Stimulated activated naive B cell treated with anti-CD40 and anti-IgM and Interleukin-4, amounts not matched to agents 10 μg/mL and 1 μg/mL and 100 μg/mL, for 72 hours (primary cell): ENCODE measurements around the gene INHBA.

ENCODE experiments used
- ATAC-seq, 2 donors: fragments of 150-1000 bp; cut with Tn5 transposase; replicated peaks; 2 replicates each; pipeline ENCODE4 v1.10.0; 2021; ENCODE audit warnings: moderate library complexity in 1 of 2
- DNase-seq: peaks from one replicate; pipeline ENCODE4 v3.0.0; 2021
- H3K27ac Mint-ChIP-seq: one replicate; pipeline ENCODE4 v1.8.0; 2022; ENCODE audit warnings: mild to moderate bottlenecking, mixed read lengths
- H3K27me3 Mint-ChIP-seq, 2 donors: one replicate each; pipeline ENCODE4 v1.8.0; 2022; ENCODE audit warnings: mixed read lengths in 2 of 2
- H3K36me3 Mint-ChIP-seq, 2 donors: one replicate each; pipeline ENCODE4 v1.8.0; 2022; ENCODE audit warnings: mixed read lengths in 2 of 2, mild to moderate bottlenecking in 1 of 2
- H3K4me1 Mint-ChIP-seq, 2 donors: one replicate each; pipeline ENCODE4 v1.8.0; 2022; ENCODE audit warnings: mixed read lengths in 2 of 2, mild to moderate bottlenecking in 1 of 2
- H3K4me3 Mint-ChIP-seq, 2 donors: one replicate each; pipeline ENCODE4 v1.8.0; 2022; ENCODE audit warnings: mild to moderate bottlenecking in 2 of 2, mixed read lengths in 2 of 2, moderate library complexity in 1 of 2
- H3K9me3 Mint-ChIP-seq, 2 donors: one replicate each; pipeline ENCODE4 v1.8.0; 2022; ENCODE audit warnings: mixed read lengths in 2 of 2, mild to moderate bottlenecking in 1 of 2

Gene INHBA

GRCh38 chr7:41730668-41731067 is 27.8 kb upstream of the INHBA start:
- no peak overlapping the region for H3K27ac Mint-ChIP-seq

GRCh38 chr7:41730161-41730560 is 27.3 kb upstream of the INHBA start:
- Mint-ChIP-seq H3K36me3 (no peaks in the 10 kb centered on the region), H3K4me1 (peaks cover 17 to 18% of the 10 kb centered on the region in 2 donors)

More at GRCh38 chr7:41730668-41731067, 27.8 kb upstream of the INHBA start:
- no peaks in the 10 kb centered on the region for H3K27me3 Mint-ChIP-seq
- H3K4me3 Mint-ChIP-seq, result no peak overlapping the region
- H3K9me3 Mint-ChIP-seq, result peaks cover 3 to 5% of the 10 kb centered on the region in 2 donors
- no peaks in the 10 kb centered on the region for H3K36me3 Mint-ChIP-seq
- no peak for ATAC-seq
- no peak for DNase-seq
- H3K4me1 Mint-ChIP-seq, result peaks cover 19 to 21% of the 10 kb centered on the region in 2 donors

GRCh38 chr7:41729059-41729458 is 26.2 kb upstream of the INHBA start:
- no peak overlapping the region for H3K27ac Mint-ChIP-seq
- ATAC-seq (no peak), DNase-seq (no peak)
- peaks cover 24 to 26% of the 10 kb centered on the region in 2 donors for H3K4me1 Mint-ChIP-seq
- no peaks in the 10 kb centered on the region for H3K27me3 Mint-ChIP-seq
- H3K4me3 Mint-ChIP-seq, result no peak overlapping the region
- no peaks in the 10 kb centered on the region for H3K36me3 Mint-ChIP-seq
- peaks cover 3 to 5% of the 10 kb centered on the region in 2 donors for H3K9me3 Mint-ChIP-seq

More at GRCh38 chr7:41730161-41730560, 27.3 kb upstream of the INHBA start:
- DNase-seq (no peak), ATAC-seq (no peak)
- H3K4me3 Mint-ChIP-seq, result no peak overlapping the region
- no peaks in the 10 kb centered on the region for H3K27me3 Mint-ChIP-seq
- peaks cover 3 to 5% of the 10 kb centered on the region in 2 donors for H3K9me3 Mint-ChIP-seq
- no peak overlapping the region for H3K27ac Mint-ChIP-seq

- Mint-ChIP-seq H3K4me1 (peaks cover 10% of the 10 kb centered on the region in 2 donors), H3K27me3 (peaks cover 5 to 10% of the 10 kb centered on the region in 2 donors)
- ATAC-seq, result no peak
Measured at GRCh38 chr7:41725013-41725412, 22.1 kb upstream of the INHBA start.

GRCh38 chr7:41720886-41721285 is 18.0 kb upstream of the INHBA start:
- DNase-seq, result no peak
- Mint-ChIP-seq H3K27me3 (peaks cover 5 to 10% of the 10 kb centered on the region in 2 donors), H3K27ac (no peak overlapping the region), H3K4me1 (peaks cover 10% of the 10 kb centered on the region in 2 donors), H3K4me3 (no peak overlapping the region), H3K36me3 (no peaks in the 10 kb centered on the region), H3K9me3 (no peaks in the 10 kb centered on the region)
- ATAC-seq, result no peak

More at GRCh38 chr7:41725013-41725412, 22.1 kb upstream of the INHBA start:
- Mint-ChIP-seq H3K9me3 (peaks cover 0 to 3% of the 10 kb centered on the region in 2 donors), H3K36me3 (no peaks in the 10 kb centered on the region), H3K27ac (no peak overlapping the region), H3K4me3 (no peak overlapping the region)
- DNase-seq, result no peak

- peaks cover 10% of the 10 kb centered on the region in 2 donors for H3K4me1 Mint-ChIP-seq
- no peak overlapping the region for H3K4me3 Mint-ChIP-seq
- no peak for DNase-seq
- no peaks in the 10 kb centered on the region for H3K36me3 Mint-ChIP-seq
- no peaks in the 10 kb centered on the region for H3K9me3 Mint-ChIP-seq
- H3K27me3 Mint-ChIP-seq, result peaks cover 5 to 14% of the 10 kb centered on the region in 2 donors
- no peak for ATAC-seq
- no peak overlapping the region for H3K27ac Mint-ChIP-seq
Measured at GRCh38 chr7:41720046-41720445, 17.2 kb upstream of the INHBA start.

GRCh38 chr7:41716691-41717090 is 13.8 kb upstream of the INHBA start:
- Mint-ChIP-seq H3K27ac (no peak overlapping the region), H3K36me3 (no peaks in the 10 kb centered on the region), H3K4me1 (no peaks in the 10 kb centered on the region), H3K27me3 (peaks cover 0 to 6% of the 10 kb centered on the region in 2 donors), H3K9me3 (no peaks in the 10 kb centered on the region), H3K4me3 (no peak overlapping the region)
- DNase-seq (no peak), ATAC-seq (no peak)

GRCh38 chr7:41715000-41715399 is 12.1 kb upstream of the INHBA start:
- Mint-ChIP-seq H3K36me3 (no peaks in the 10 kb centered on the region), H3K27ac (no peak overlapping the region), H3K4me1 (peaks cover 0 to 2% of the 10 kb centered on the region in 2 donors), H3K4me3 (no peak overlapping the region), H3K9me3 (no peaks in the 10 kb centered on the region), H3K27me3 (peaks cover 0 to 6% of the 10 kb centered on the region in 2 donors)
- DNase-seq (no peak), ATAC-seq (no peak)

GRCh38 chr7:41711283-41712064 is 8.6 kb upstream of the INHBA start:
- ATAC-seq (no peak), DNase-seq (no peak)
- Mint-ChIP-seq H3K27me3 (peaks cover 0 to 23% of the 10 kb centered on the region in 2 donors), H3K4me3 (no peak overlapping the region), H3K27ac (no peak overlapping the region), H3K36me3 (no peaks in the 10 kb centered on the region), H3K4me1 (peaks cover 2 to 9% of the 10 kb centered on the region in 2 donors), H3K9me3 (no peaks in the 10 kb centered on the region)

- H3K27me3 Mint-ChIP-seq, result peaks cover 0 to 23% of the 10 kb centered on the region in 2 donors
- peaks cover 5 to 12% of the 10 kb centered on the region in 2 donors for H3K4me1 Mint-ChIP-seq
- no peak for DNase-seq
- no peak overlapping the region for H3K4me3 Mint-ChIP-seq
- H3K9me3 Mint-ChIP-seq, result no peaks in the 10 kb centered on the region
- no peak overlapping the region for H3K27ac Mint-ChIP-seq
- H3K36me3 Mint-ChIP-seq, result no peaks in the 10 kb centered on the region
- ATAC-seq, result no peak
Measured at GRCh38 chr7:41710838-41711237, 7.9 kb upstream of the INHBA start.

- Mint-ChIP-seq H3K4me3 (no peak overlapping the region), H3K27me3 (peaks cover 0 to 18% of the 10 kb centered on the region in 2 donors), H3K9me3 (no peaks in the 10 kb centered on the region), H3K36me3 (no peaks in the 10 kb centered on the region), H3K4me1 (peaks cover 11 to 24% of the 10 kb centered on the region in 2 donors), H3K27ac (no peak overlapping the region)
- ATAC-seq, result no peak
- DNase-seq, result no peak
Measured at GRCh38 chr7:41709621-41710020, 6.7 kb upstream of the INHBA start.

- Mint-ChIP-seq H3K4me3 (no peak overlapping the region), H3K27ac (no peak overlapping the region), H3K36me3 (no peaks in the 10 kb centered on the region), H3K9me3 (no peaks in the 10 kb centered on the region), H3K27me3 (peaks cover 0 to 18% of the 10 kb centered on the region in 2 donors), H3K4me1 (peaks cover 15 to 33% of the 10 kb centered on the region in 2 donors)
- DNase-seq, result no peak
- no peak for ATAC-seq
Measured at GRCh38 chr7:41708581-41709358, 5.9 kb upstream of the INHBA start.

- ATAC-seq, result no peak
- H3K4me3 Mint-ChIP-seq, result peak overlapping the region in 1 of 2 donors; percentile 83
- H3K4me1 Mint-ChIP-seq, result peaks cover 15 to 37% of the 10 kb centered on the region in 2 donors
- no peak overlapping the region for H3K27ac Mint-ChIP-seq
- no peaks in the 10 kb centered on the region for H3K36me3 Mint-ChIP-seq
- peaks cover 7 to 24% of the 10 kb centered on the region in 2 donors for H3K27me3 Mint-ChIP-seq
- H3K9me3 Mint-ChIP-seq, result no peaks in the 10 kb centered on the region
- DNase-seq, result no peak
Measured at GRCh38 chr7:41706228-41706930, 3.5 kb upstream of the INHBA start.
